Cardiac fibroblast (primary cell): Measurements from ENCODE around the gene YIF1A.
"Not testable (repeated sequence)": the region's sequence is repeated elsewhere in the genome, so short reads cannot be mapped to it uniquely, and the experiment has no call there.

Source experiments
- DNase-seq, 2 donors: peaks; one replicate each; pipeline versions ENCODE4 v3.0.0 to v3.0.0-alpha.2; 2010; ENCODE audit warnings: low read depth in 2 of 2
- H3K4me3 ChIP-seq, 2 donors: replicated peaks in 1 of 2; 1 replicate in 1 of 2; 2 replicates in 1 of 2; pipeline ENCODE4 v1.5.1; 2011; ENCODE audit warnings: low read depth in 2 of 2, low read length in 2 of 2, mild to moderate bottlenecking in 2 of 2, moderate library complexity in 1 of 2
- TF ChIP-seq, protein P1 (sequence below): IDR thresholded peaks from one replicate; pipeline ENCODE4 v1.5.1; 2011; ENCODE audit warnings: low read depth, mild to moderate bottlenecking, low read length, inconsistent platforms

YIF1A gene

GRCh38 chr11:66323684-66324083 is 34.7 kb upstream of the YIF1A start:
- TF ChIP-seq, protein P1, sequence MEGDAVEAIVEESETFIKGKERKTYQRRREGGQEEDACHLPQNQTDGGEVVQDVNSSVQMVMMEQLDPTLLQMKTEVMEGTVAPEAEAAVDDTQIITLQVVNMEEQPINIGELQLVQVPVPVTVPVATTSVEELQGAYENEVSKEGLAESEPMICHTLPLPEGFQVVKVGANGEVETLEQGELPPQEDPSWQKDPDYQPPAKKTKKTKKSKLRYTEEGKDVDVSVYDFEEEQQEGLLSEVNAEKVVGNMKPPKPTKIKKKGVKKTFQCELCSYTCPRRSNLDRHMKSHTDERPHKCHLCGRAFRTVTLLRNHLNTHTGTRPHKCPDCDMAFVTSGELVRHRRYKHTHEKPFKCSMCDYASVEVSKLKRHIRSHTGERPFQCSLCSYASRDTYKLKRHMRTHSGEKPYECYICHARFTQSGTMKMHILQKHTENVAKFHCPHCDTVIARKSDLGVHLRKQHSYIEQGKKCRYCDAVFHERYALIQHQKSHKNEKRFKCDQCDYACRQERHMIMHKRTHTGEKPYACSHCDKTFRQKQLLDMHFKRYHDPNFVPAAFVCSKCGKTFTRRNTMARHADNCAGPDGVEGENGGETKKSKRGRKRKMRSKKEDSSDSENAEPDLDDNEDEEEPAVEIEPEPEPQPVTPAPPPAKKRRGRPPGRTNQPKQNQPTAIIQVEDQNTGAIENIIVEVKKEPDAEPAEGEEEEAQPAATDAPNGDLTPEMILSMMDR: no peak
- DNase-seq: no peak
- no peak overlapping the region for H3K4me3 ChIP-seq

DNA sequence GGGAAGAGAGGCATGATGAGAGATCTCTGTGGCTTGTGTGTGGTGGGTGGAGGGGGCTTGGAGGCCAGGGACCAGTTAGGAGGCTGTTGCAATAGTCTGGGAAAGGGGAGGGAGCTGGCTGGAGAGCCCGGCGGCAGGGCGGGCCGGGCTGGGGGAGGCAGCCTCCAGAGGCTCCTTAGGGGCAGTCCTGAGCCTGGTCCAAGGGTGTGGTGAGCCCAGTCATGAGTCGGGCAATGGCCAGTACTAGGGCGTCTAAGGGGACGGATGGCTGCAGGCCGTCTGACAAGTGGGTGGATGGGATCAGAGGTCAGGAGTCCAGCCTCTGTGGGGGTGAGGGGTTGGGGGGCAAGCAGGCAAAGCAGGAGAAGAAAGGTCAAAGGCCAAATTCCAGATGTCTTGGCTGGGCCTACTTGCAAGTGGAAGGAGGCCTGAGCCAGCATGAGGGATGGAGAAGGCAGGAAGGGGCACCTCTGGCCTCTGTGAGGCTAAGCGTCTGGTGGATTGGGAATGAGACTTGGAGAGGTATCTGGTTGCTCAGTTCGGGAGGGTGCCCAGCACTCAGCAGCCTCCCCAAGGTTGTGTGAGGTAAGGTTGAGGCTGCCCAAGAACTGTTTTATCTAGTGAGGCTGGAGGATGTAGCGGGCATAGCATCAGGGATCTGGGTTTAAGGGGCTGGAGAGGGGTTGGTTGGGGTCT is 33.9 kb upstream of the YIF1A start:
- H3K4me3 ChIP-seq: no peak overlapping the region
- TF ChIP-seq, protein P1: no peak
- peak; percentile 66 to 92 for DNase-seq

- H3K4me3 ChIP-seq: no peak overlapping the region
- DNase-seq: peak in 1 of 2 donors; percentile 20
- TF ChIP-seq, protein P1: no peak
These were observed 32.7 kb upstream of the YIF1A start for GRCh38 chr11:66321606-66322005.

- not testable (repeated sequence) for DNase-seq, H3K4me3 ChIP-seq
These were observed 31.8 kb upstream of the YIF1A start for GRCh38 chr11:66320748-66321147.

DNA sequence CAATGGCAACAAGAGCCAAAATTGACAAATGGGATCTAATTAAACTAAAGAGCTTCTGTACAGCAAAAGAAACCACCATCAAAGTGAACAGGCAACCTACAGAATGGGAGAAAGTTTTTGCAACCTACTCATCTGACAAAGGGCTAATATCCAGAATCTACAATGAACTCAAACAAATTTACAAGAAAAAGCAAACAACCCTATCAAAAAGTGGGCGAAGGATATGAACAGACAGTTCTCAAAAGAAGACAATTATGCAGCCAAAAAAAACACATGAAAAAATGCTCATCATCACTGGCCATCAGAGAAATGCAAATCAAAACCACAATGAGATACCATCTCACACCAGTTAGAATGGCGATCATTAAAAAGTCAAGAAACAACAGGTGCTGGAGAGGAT is 31.3 kb upstream of the YIF1A start:
- not testable (repeated sequence) for DNase-seq, H3K4me3 ChIP-seq

DNA sequence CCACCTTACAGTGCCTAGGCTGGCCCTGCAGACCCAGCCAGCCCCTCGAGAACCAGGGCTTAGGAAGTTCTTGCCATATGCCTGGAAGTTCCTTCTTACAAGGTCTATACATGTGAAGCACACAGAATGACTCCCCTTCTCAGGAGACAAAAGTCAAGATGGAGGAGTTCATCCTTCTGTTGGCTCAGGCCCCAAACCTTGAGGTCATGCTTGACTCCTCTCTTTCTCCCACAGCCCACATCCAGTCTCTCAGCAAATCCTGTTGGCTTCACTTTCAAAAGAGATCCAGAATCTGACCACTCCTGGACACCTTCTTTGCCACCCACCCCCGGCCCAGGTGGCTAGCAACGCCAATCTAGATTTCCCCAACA is 29.6 kb upstream of the YIF1A start:
- TF ChIP-seq, protein P1: no peak
- no peak for DNase-seq
- H3K4me3 ChIP-seq: no peak overlapping the region

- no peak overlapping the region for H3K4me3 ChIP-seq
- DNase-seq: peak; percentile 95
- TF ChIP-seq, protein P1: no peak
These were observed 29.0 kb upstream of the YIF1A start for GRCh38 chr11:66317723-66318599.
